K562 (cell line): ENCODE measurements around the gene HTT-AS. TPM values are rescaled to one million over a fixed set of nuclear protein-coding genes. Genes with fewer than 3 reads are reported as not detected.

Source experiments
- ATAC-seq: fragments of 200-7000 bp; cut with Tn5 transposase; 3 replicates; pipeline ENCODE4 v1.9.1; 2020; ENCODE audit warnings: moderate library complexity
- BruUV-seq: library from RNA; stranded (reverse); fragments of 400-500 nt; replicated peaks from 2 replicates; lab custom pipeline; 2021; lab: Mats Ljungman, UMichigan
- CTCF ChIA-PET: fragments of 300-600 bp; formaldehyde crosslinking; extraction: SDS; loops from one replicate; lab custom pipeline; 2021; ENCODE audit warnings: low intra/inter-chr PET ratio; lab: Yijun Ruan, JAX
- POLR2A ChIA-PET: fragments of 300-600, 350-650 bp; sonication (Branson Sonifier 250); formaldehyde crosslinking; extraction: SDS; loops from one replicate; lab custom pipeline; 2021; ENCODE audit warnings: antibody characterized with exemption, inconsistent platforms; lab: Yijun Ruan, JAX
- DNase-seq, 4 experiments: peaks; one replicate each; pipeline versions ENCODE4 v3.0.0 to v3.0.0-alpha.2; 2011 to 2018; ENCODE audit warnings: low spot score in 3 of 4, mixed read lengths in 3 of 4; ENCODE audit errors: extremely low read depth in 1 of 4
- FAIRE-seq: peaks from 2 replicates; lab custom pipeline; 2011; peaks lifted over from hg19 to GRCh38; lab: Jason Lieb, UNC
- H2AFZ ChIP-seq: 2 replicates; pipeline ENCODE4 v1.6.0; 2011; ENCODE audit warnings: low read depth, low read length, control low read depth, inconsistent platforms
- H3K27ac ChIP-seq: fragments of 200-600 bp; 3 replicates; pipeline ENCODE4 v1.8.0; 2011; ENCODE audit warnings: low read depth, mild to moderate bottlenecking, control low read depth, inconsistent platforms, low read length, moderate library complexity, mixed read lengths; ENCODE audit errors: extremely low read depth
- H3K27me3 ChIP-seq, 2 experiments: fragments of 300-600 bp in 1 of 2; 2 replicates in 1 of 2; 3 replicates in 1 of 2; pipeline versions ENCODE4 v1.6.0 to v1.8.0; 2011; ENCODE audit warnings: inconsistent platforms in 2 of 2, low read length in 2 of 2, mild to moderate bottlenecking in 1 of 2, mixed read lengths in 1 of 2, moderate library complexity in 1 of 2; ENCODE audit not compliant: control insufficient read depth in 2 of 2, insufficient read depth in 2 of 2
- H3K36me3 ChIP-seq: fragments of 300-600 bp; 3 replicates; pipeline ENCODE4 v1.8.0; 2011; ENCODE audit warnings: mild to moderate bottlenecking, low read length, inconsistent platforms; ENCODE audit not compliant: control insufficient read depth, insufficient read depth
- H3K4me1 ChIP-seq, 2 experiments: fragments of 200-600 bp in 1 of 2; replicated peaks in 1 of 2; 2 replicates in 1 of 2; 3 replicates in 1 of 2; pipeline versions ENCODE4 v1.5.1 to v1.8.0; 2011; ENCODE audit warnings: inconsistent platforms in 2 of 2, low read length in 2 of 2, mild to moderate bottlenecking in 1 of 2, mixed read lengths in 1 of 2, moderate library complexity in 1 of 2; ENCODE audit not compliant: control insufficient read depth in 2 of 2, insufficient read depth in 2 of 2
- H3K4me2 ChIP-seq: 2 replicates; pipeline ENCODE4 v1.6.1; 2011; ENCODE audit warnings: low read length, control low read depth, inconsistent platforms, mixed read lengths; ENCODE audit not compliant: insufficient read depth
- H3K4me3 ChIP-seq: fragments of 200-600 bp; sonication (generic), shearing (Covaris generic); 2 replicates; pipeline ENCODE4 v1.5.1; 2016; ENCODE audit warnings: control low read depth, inconsistent platforms
- H3K79me2 ChIP-seq: fragments of 200-600 bp; 3 replicates; pipeline ENCODE4 v1.8.0; 2011; ENCODE audit warnings: low read length, inconsistent platforms; ENCODE audit not compliant: control insufficient read depth, insufficient read depth
- H3K9ac ChIP-seq, 2 experiments: 2 replicates each; pipeline versions ENCODE4 v1.6.0 to v1.6.1; 2011; ENCODE audit warnings: low read depth in 2 of 2, low read length in 2 of 2, control low read depth in 1 of 2, inconsistent platforms in 1 of 2, mild to moderate bottlenecking in 1 of 2, mixed read lengths in 1 of 2; ENCODE audit not compliant: insufficient read depth in 1 of 2
- H3K9me1 ChIP-seq: one replicate; pipeline ENCODE4 v1.6.0; 2011; ENCODE audit warnings: inconsistent platforms, mild to moderate bottlenecking, low read length, moderate library complexity; ENCODE audit not compliant: control insufficient read depth, insufficient read depth
- H3K9me3 ChIP-seq: replicated peaks from 2 replicates; pipeline ENCODE4 v1.5.1; 2011; ENCODE audit warnings: low read depth, low read length, inconsistent platforms; ENCODE audit not compliant: control insufficient read depth, insufficient read depth
- H4K20me1 ChIP-seq: replicated peaks from 2 replicates; pipeline ENCODE4 v1.6.1; 2011; ENCODE audit warnings: low read length, inconsistent platforms, mixed read lengths; ENCODE audit not compliant: control insufficient read depth, insufficient read depth
- ATF2 ChIP-seq: sonication (generic); formaldehyde crosslinking; IDR thresholded peaks from 2 replicates; pipeline ENCODE4 v1.8.1; 2022; ENCODE audit warnings: missing genetic modification reagents
- BCLAF1 ChIP-seq, 2 experiments: fragments of 450-650 bp in 1 of 2; IDR thresholded peaks; 2 replicates each; pipeline ENCODE4 v1.6.1; 2011 to 2017; ENCODE audit warnings: low read depth in 2 of 2, antibody characterized with exemption in 1 of 2, borderline replicate concordance in 1 of 2, low read length in 1 of 2, mild to moderate bottlenecking in 1 of 2, mixed read lengths in 1 of 2; ENCODE audit not compliant: control insufficient read depth in 1 of 2
- CREB3 ChIP-seq: fragments of 450-650 bp; conservative IDR thresholded peaks from 2 replicates; pipeline ENCODE4 v1.6.1; 2016; ENCODE audit warnings: missing genetic modification characterization, low read depth, mild to moderate bottlenecking, missing compliant biosample characterization, moderate library complexity
- CTCFL ChIP-seq: IDR thresholded peaks from 2 replicates; pipeline ENCODE4 v1.6.1; 2011; ENCODE audit warnings: borderline replicate concordance, low read depth, mild to moderate bottlenecking, moderate library complexity, low read length; ENCODE audit not compliant: insufficient read depth, poor library complexity, severe bottlenecking
- NCOA4 ChIP-seq: fragments of 450-650 bp; IDR thresholded peaks from 2 replicates; pipeline ENCODE4 v1.6.1; 2018; ENCODE audit warnings: mild to moderate bottlenecking; ENCODE audit not compliant: partially characterized antibody
- PHF21A ChIP-seq: fragments of 450-650 bp; IDR thresholded peaks from 2 replicates; pipeline ENCODE4 v1.6.1; 2017; ENCODE audit warnings: low read depth, borderline replicate concordance
- SMARCA5 ChIP-seq: fragments of 450-650 bp; IDR thresholded peaks from 2 replicates; pipeline ENCODE4 v1.6.1; 2016
- ZNF121 ChIP-seq: sonication (generic); formaldehyde crosslinking; conservative IDR thresholded peaks from 2 replicates; pipeline ENCODE4 v1.8.0; 2022; ENCODE audit warnings: missing genetic modification reagents
- WGBS: fragments of 100-300 bp; shearing (Covaris generic); methylation state at CpG from one replicate; pipeline ENCODE4 v1.1.6; 2016; ENCODE audit warnings: low coverage, mixed read lengths; ENCODE audit not compliant: insufficient coverage; ENCODE audit errors: missing lambda C conversion rate; 5-methylcytosine and 5-hydroxymethylcytosine counted together
- in situ Hi-C: fragments of 300-500 bp; cut with MboI; formaldehyde crosslinking; loops from 4 replicates; pipeline ENCODE4 v1.15.0; 2018; ENCODE audit warnings: inconsistent platforms, mixed read lengths
- intact Hi-C: fragments of 100-400 bp; cut with micrococcal nuclease; formaldehyde crosslinking; loops from 2 replicates; pipeline ENCODE4 v1.14.2; 2022
- polyA plus RNA-seq, 8 experiments: library from polyadenylated mRNA; depleted of rRNA in 4 of 8; stranded (reverse) in 5 of 8; unstranded in 3 of 8; fragments of >200 nt; fragmentation: Nextera tagmentation in 2 of 8; fragmentation: Illumina TruSeq in 1 of 8; extraction: Ambion mirVana in 2 of 8; extraction: Trizol in 1 of 8; gene quantifications; 2 replicates each; pipeline versions ENCODE4 v1.2.1 to v1.2.3, GENCODE V29; 2011 to 2014; ENCODE audit warnings: inconsistent platforms in 1 of 8, missing spikeins in 1 of 8
- total RNA-seq, 7 experiments: library from RNA; depleted of rRNA in 6 of 7; stranded (reverse); fragments of >200 nt in 6 of 7; fragmentation: Illumina TruSeq in 2 of 7; extraction: Trizol in 2 of 7; gene quantifications; 2 replicates each; pipeline versions ENCODE4 v1.2.1 to v1.2.3, GENCODE V29; 2011 to 2021; ENCODE audit warnings: low replicate concordance in 1 of 7

Gene HTT-AS
- total and polyA plus RNA-seq, 9 of the 15 experiments (the other 6 are each of a cell fraction or from before 2014, with no cell fraction given) = not detected

GRCh38 chr4:3062471-3062870 lies 11.9 kb downstream of the HTT-AS start (continued):
- TF ChIP-seq NCOA4 (no peak), ATF2 (CRISPR knock-in tag) (no peak)

- DNase-seq (no peak), ATAC-seq (no peak), FAIRE-seq (no peak)
- ChIA-PET CTCF (interaction anchor here (0.6 kb wide), 1 partner anchor 28 kb away, joined by 3 read pairs; no protein-coding TSS in a partner anchor), POLR2A (no interaction called here)
- Histone ChIP-seq H3K79me2 (no peaks in the 10 kb centered on the region), H3K4me3 (no peak overlapping the region), H3K9ac (no peak overlapping the region), H4K20me1 (0 out of 2 replicates have a peak, but pooled peaks cover 2% of the 10 kb centered on the region), H3K4me1 (no peaks in the 10 kb centered on the region; a peak in 2 of 5 replicates), H3K9me3 (peaks cover 4% of the 10 kb centered on the region; the same call in 1 of the 2 replicates), H3K4me2 (no peak overlapping the region), H3K36me3 (no peaks in the 10 kb centered on the region), H3K27me3 (peaks cover 28 to 53% of the 10 kb centered on the region in 2 experiments), H3K9me1 (no peaks in the 10 kb centered on the region), H2AFZ (no peak overlapping the region), H3K27ac (no peak overlapping the region)
- no TSS peak for BruUV-seq
- intact Hi-C loops (no loop called here), in situ Hi-C loops (no loop called here)
- 11% methylated on average over 6 of the region's 6 CpGs for WGBS
- TF ChIP-seq CREB3 (tag) (no peak), BCLAF1 (IDR thresholded peaks at IDR 0.05; ENCODE audit: borderline replicate concordance in 1 of 2, control insufficient read depth in 1 of 2, low read depth in 2 of 2, low read length in 1 of 2) (no peak), SMARCA5 (no peak), ZNF121 (no peak), CTCFL (no peak), PHF21A (no peak)
Observed at GRCh38 chr4:3060946-3061345, 13.4 kb downstream of the HTT-AS start.
